CD4-positive, alpha-beta memory T cell (primary cell): ENCODE measurements around the gene TIGD1. TPM values are rescaled to one million over a fixed set of nuclear protein-coding genes. Genes with fewer than 3 reads are reported as not detected.

Source experiments
- CTCF ChIA-PET: fragments of 350-600 bp; sonication (Branson Sonifier 250); formaldehyde crosslinking; loops from one replicate; lab custom pipeline; 2021; ENCODE audit warnings: inconsistent platforms; ENCODE audit not compliant: partially characterized antibody; lab: Charles Lee
- POLR2A ChIA-PET: fragments of 350-600 bp; sonication (Branson Sonifier 250); formaldehyde crosslinking; loops from one replicate; lab custom pipeline; 2021; ENCODE audit not compliant: partially characterized antibody; lab: Charles Lee
- DNase-seq, 5 donors: peaks; one replicate each; pipeline versions ENCODE4 v3.0.0 to v3.0.0-alpha.2; 2020 to 2022; ENCODE audit warnings: mixed read lengths in 1 of 5
- H3K27ac ChIP-seq: one replicate; pipeline ENCODE4 v1.7.0; 2013; ENCODE audit warnings: low read depth, low read length
- H3K27me3 ChIP-seq: 2 replicates; pipeline ENCODE4 v1.7.0; 2013; ENCODE audit warnings: mild to moderate bottlenecking, low read length, moderate library complexity; ENCODE audit not compliant: insufficient read depth
- H3K36me3 ChIP-seq: 2 replicates; pipeline ENCODE4 v1.7.0; 2013; ENCODE audit warnings: mild to moderate bottlenecking, low read length, moderate library complexity; ENCODE audit not compliant: insufficient read depth
- H3K4me1 ChIP-seq: 2 replicates; pipeline ENCODE4 v1.7.0; 2013; ENCODE audit warnings: mild to moderate bottlenecking, low read length, moderate library complexity; ENCODE audit not compliant: insufficient read depth
- H3K4me3 ChIP-seq, 2 donors: one replicate each; pipeline ENCODE4 v1.7.0; 2013; ENCODE audit warnings: low read length in 2 of 2, mild to moderate bottlenecking in 1 of 2
- H3K9me3 ChIP-seq, 2 donors: one replicate each; pipeline ENCODE4 v1.7.0; 2013; ENCODE audit warnings: low read length in 2 of 2, control low read depth in 1 of 2; ENCODE audit not compliant: control insufficient read depth in 1 of 2
- H3K27ac Mint-ChIP-seq, 7 donors: one replicate each; pipeline ENCODE4 v1.8.0; 2020 to 2021; ENCODE audit warnings: mixed read lengths in 7 of 7, mild to moderate bottlenecking in 6 of 7, inconsistent platforms in 3 of 7, moderate library complexity in 3 of 7
- H3K27me3 Mint-ChIP-seq, 2 donors: one replicate each; pipeline ENCODE4 v1.8.0; 2020 to 2021; ENCODE audit warnings: mixed read lengths in 2 of 2
- H3K36me3 Mint-ChIP-seq, 2 donors: one replicate each; pipeline ENCODE4 v1.8.0; 2020 to 2021; ENCODE audit warnings: mixed read lengths in 2 of 2, inconsistent platforms in 1 of 2, mild to moderate bottlenecking in 1 of 2
- H3K4me1 Mint-ChIP-seq, 4 donors: one replicate each; pipeline ENCODE4 v1.8.0; 2020 to 2021; ENCODE audit warnings: mixed read lengths in 4 of 4, mild to moderate bottlenecking in 1 of 4
- H3K4me3 Mint-ChIP-seq, 8 donors: one replicate each; pipeline ENCODE4 v1.8.0; 2020 to 2021; ENCODE audit warnings: mixed read lengths in 8 of 8, mild to moderate bottlenecking in 7 of 8, moderate library complexity in 6 of 8, inconsistent platforms in 3 of 8
- H3K9me3 Mint-ChIP-seq, 8 donors: one replicate each; pipeline ENCODE4 v1.8.0; 2020 to 2021; ENCODE audit warnings: mixed read lengths in 8 of 8, mild to moderate bottlenecking in 5 of 8, inconsistent platforms in 3 of 8, moderate library complexity in 1 of 8
- intact Hi-C: fragments of 100-400 bp; cut with micrococcal nuclease; formaldehyde crosslinking; loops from one replicate; pipeline ENCODE4 v1.15.1; 2023
- polyA plus RNA-seq, 2 donors: library from polyadenylated mRNA; unstranded; fragments of 300-500 nt; fragmentation: Illumina TruSeq; gene quantifications; one replicate each; pipeline ENCODE4 v1.2.3, GENCODE V29; 2021
- total RNA-seq, 2 experiments: library from RNA; stranded (reverse); gene quantifications; one replicate each; pipeline ENCODE4 v1.2.3, GENCODE V29; 2021

TIGD1 gene
- total and polyA plus RNA-seq, 4 experiments from 2014 or later = 11.8 to 19.3 (median 15.8) TPM

GRCh38 chr2:232551776-232552175, 1.4 kb upstream of the TIGD1 start:
- POLR2A ChIA-PET = no interaction called here

GRCh38 chr2:232551250-232551638, 887 bp upstream of the TIGD1 start:
- intact Hi-C loops = loop anchor here (2.0 to 5.0 kb wide), 2 partner anchors 146 to 1039 kb away; partner anchors contain the start of gene GIGYF2
- POLR2A ChIA-PET = interaction anchor here (0.5 to 1.6 kb wide), 10 partner anchors 11 to 717 kb away, joined by 3 to 6 read pairs (median 4); partner anchors contain the start of genes CHRNG and PRSS56
- Mint-ChIP-seq H3K27me3 (no peaks in the 10 kb centered on the region), H3K36me3 (peaks cover 28 to 66% of the 10 kb centered on the region in 2 donors), H3K4me1 (peaks cover 60 to 91% (median 79%) of the 10 kb centered on the region in 4 donors), H3K27ac (peak overlapping the region; percentile 96 to 100 (median 99)), H3K4me3 (peak overlapping the region; percentile 99 to 100 (median 100)), H3K9me3 (peaks cover 0 to 2% (median 0%) of the 10 kb centered on the region in 8 donors)
- Histone ChIP-seq H3K9me3 (no peaks in the 10 kb centered on the region), H3K27me3 (no peaks in the 10 kb centered on the region), H3K36me3 (peaks cover 10% of the 10 kb centered on the region), H3K4me1 (peaks cover 79% of the 10 kb centered on the region), H3K4me3 (peak overlapping the region; percentile 45 to 80), H3K27ac (peak overlapping the region; percentile 94)
- CTCF ChIA-PET = interaction anchor here (1.5 kb wide), 1 partner anchor 54 kb away, joined by 6 read pairs; no protein-coding TSS in a partner anchor
- DNase-seq = no peak

More at GRCh38 chr2:232551776-232552175, 1.4 kb upstream of the TIGD1 start:
- Mint-ChIP-seq H3K36me3 (peaks cover 24 to 67% of the 10 kb centered on the region in 2 donors), H3K27me3 (no peaks in the 10 kb centered on the region), H3K4me1 (peaks cover 61 to 92% (median 79%) of the 10 kb centered on the region in 4 donors), H3K4me3 (peak overlapping the region; percentile 99 to 100 (median 100)), H3K9me3 (peaks cover 0 to 2% (median 0%) of the 10 kb centered on the region in 8 donors), H3K27ac (peak overlapping the region; percentile 96 to 100 (median 99))
- Histone ChIP-seq H3K4me1 (peaks cover 76% of the 10 kb centered on the region), H3K4me3 (peak overlapping the region in 1 of 2 donors; percentile 80), H3K27ac (peak overlapping the region; percentile 94), H3K36me3 (peaks cover 9% of the 10 kb centered on the region), H3K9me3 (no peaks in the 10 kb centered on the region), H3K27me3 (no peaks in the 10 kb centered on the region)
- CTCF ChIA-PET = no interaction called here
- intact Hi-C loops = loop anchor here (2.0 to 5.0 kb wide), 2 partner anchors 145 to 1039 kb away; partner anchors contain the start of gene GIGYF2
- no peak for DNase-seq

- ChIA-PET POLR2A (interaction anchor here (0.6 to 1.6 kb wide), 5 partner anchors 13 to 1086 kb away, joined by 3 to 6 read pairs (median 3); partner anchors contain the start of genes NCL and PRSS56), CTCF (interaction anchor here (0.9 to 1.5 kb wide), 2 partner anchors 28 to 56 kb away, joined by 3 to 6 read pairs; no protein-coding TSS in a partner anchor)
- peaks cover 58 to 87% (median 74%) of the 10 kb centered on the region in 4 donors for H3K4me1 Mint-ChIP-seq
- H3K4me3 ChIP-seq = peak overlapping the region; percentile 79 to 80
- no peaks in the 10 kb centered on the region for H3K9me3 Mint-ChIP-seq
- intact Hi-C loops = loop anchor here (1.0 to 5.0 kb wide), 4 partner anchors 28 to 1038 kb away; partner anchors contain the start of genes GIGYF2 and PDE6D
- peaks cover 4% of the 10 kb centered on the region for H3K36me3 ChIP-seq
- peaks cover 69% of the 10 kb centered on the region for H3K4me1 ChIP-seq
- H3K27ac ChIP-seq = peak overlapping the region; percentile 94
- peaks cover 26 to 55% of the 10 kb centered on the region in 2 donors for H3K36me3 Mint-ChIP-seq
- H3K4me3 Mint-ChIP-seq = peak overlapping the region; percentile 99 to 100 (median 100)
- DNase-seq = no peak
- no peaks in the 10 kb centered on the region for H3K27me3 ChIP-seq
- no peaks in the 10 kb centered on the region for H3K27me3 Mint-ChIP-seq
- peak overlapping the region; percentile 96 to 100 (median 99) for H3K27ac Mint-ChIP-seq
- no peaks in the 10 kb centered on the region for H3K9me3 ChIP-seq
Observed at GRCh38 chr2:232549655-232550353, 553 bp downstream of the TIGD1 start.

GRCh38 chr2:232547991-232548390, 2.4 kb downstream of the TIGD1 start:
- H3K36me3 Mint-ChIP-seq = peaks cover 25 to 47% of the 10 kb centered on the region in 2 donors
- Histone ChIP-seq H3K4me3 (no peak overlapping the region), H3K27ac (no peak overlapping the region), H3K9me3 (no peaks in the 10 kb centered on the region), H3K36me3 (peaks cover 4% of the 10 kb centered on the region), H3K4me1 (peaks cover 51% of the 10 kb centered on the region), H3K27me3 (no peaks in the 10 kb centered on the region)
- peak overlapping the region in 4 of 7 donors; percentile 3 to 61 (median 36) for H3K27ac Mint-ChIP-seq
- peaks cover 45 to 81% (median 63%) of the 10 kb centered on the region in 4 donors for H3K4me1 Mint-ChIP-seq
- H3K9me3 Mint-ChIP-seq = no peaks in the 10 kb centered on the region
- ChIA-PET POLR2A (no interaction called here), CTCF (no interaction called here)
- intact Hi-C loops = no loop called here
- no peak for DNase-seq
- H3K4me3 Mint-ChIP-seq = peak overlapping the region in 3 of 8 donors; percentile 21 to 53 (median 35)
- no peaks in the 10 kb centered on the region for H3K27me3 Mint-ChIP-seq

- no peaks in the 10 kb centered on the region for H3K27me3 ChIP-seq
- Mint-ChIP-seq H3K36me3 (peaks cover 21 to 35% of the 10 kb centered on the region in 2 donors), H3K4me1 (peaks cover 33 to 68% (median 48%) of the 10 kb centered on the region in 4 donors), H3K27me3 (no peaks in the 10 kb centered on the region), H3K9me3 (no peaks in the 10 kb centered on the region), H3K27ac (no peak overlapping the region), H3K4me3 (no peak overlapping the region)
- DNase-seq = no peak
- POLR2A ChIA-PET = no interaction called here
- H3K4me3 ChIP-seq = no peak overlapping the region
- no peaks in the 10 kb centered on the region for H3K9me3 ChIP-seq
- no peak overlapping the region for H3K27ac ChIP-seq
- peaks cover 34% of the 10 kb centered on the region for H3K4me1 ChIP-seq
- intact Hi-C loops = no loop called here
- H3K36me3 ChIP-seq = peaks cover 4% of the 10 kb centered on the region
- CTCF ChIA-PET = no interaction called here
Observed at GRCh38 chr2:232545511-232546375, 4.6 kb downstream of the TIGD1 start.

GRCh38 chr2:232544674-232545073, 5.7 kb downstream of the TIGD1 start:
- H3K27me3 ChIP-seq = no peaks in the 10 kb centered on the region
- ChIA-PET CTCF (no interaction called here), POLR2A (no interaction called here)
- no peak overlapping the region for H3K27ac ChIP-seq
- H3K4me3 Mint-ChIP-seq = no peak overlapping the region
- H3K36me3 Mint-ChIP-seq = peaks cover 21 to 31% of the 10 kb centered on the region in 2 donors
- H3K4me3 ChIP-seq = no peak overlapping the region
- no peak for DNase-seq
- H3K4me1 ChIP-seq = peaks cover 32% of the 10 kb centered on the region
- no peaks in the 10 kb centered on the region for H3K9me3 ChIP-seq
- peak overlapping the region in 1 of 7 donors; percentile 27 for H3K27ac Mint-ChIP-seq
- no peaks in the 10 kb centered on the region for H3K27me3 Mint-ChIP-seq
- peaks cover 32 to 61% (median 44%) of the 10 kb centered on the region in 4 donors for H3K4me1 Mint-ChIP-seq
- H3K9me3 Mint-ChIP-seq = no peaks in the 10 kb centered on the region
- H3K36me3 ChIP-seq = peaks cover 4% of the 10 kb centered on the region
- intact Hi-C loops = no loop called here
